Measurements from ENCODE around the gene PCDH15. TPM values are rescaled to one million over a fixed set of nuclear protein-coding genes. Genes with fewer than 3 reads are reported as not detected.

Gene PCDH15
- total RNA-seq, 2 experiments from 2014 or later: not detected

DNA sequence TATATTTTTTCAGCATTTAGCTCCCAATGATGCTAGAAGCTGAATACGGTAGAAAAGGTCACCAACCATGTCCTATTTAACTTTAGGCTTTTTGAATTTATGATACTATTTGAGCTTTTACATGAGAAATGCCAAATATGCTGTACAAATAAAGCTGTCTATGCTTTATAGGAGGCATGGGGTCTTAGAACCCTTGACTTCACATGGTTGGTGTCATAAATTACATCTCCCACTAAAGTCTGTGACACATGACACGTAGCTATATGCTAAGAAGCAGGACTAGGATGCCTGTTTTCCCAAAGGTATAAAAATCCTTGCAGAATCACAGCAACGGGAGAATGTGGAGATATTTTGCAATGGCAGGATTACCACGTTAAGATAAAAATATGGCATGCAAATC lies 960.4 kb downstream of the PCDH15 start:
- Mint-ChIP-seq H3K4me3 (no peak overlapping the region), H3K4me1 (no peaks in the 10 kb centered on the region), H3K27me3 (no peaks in the 10 kb centered on the region), H3K27ac (no peak overlapping the region), H3K36me3 (no peaks in the 10 kb centered on the region), H3K9me3 (no peaks in the 10 kb centered on the region)
- no peak for DNase-seq

- Mint-ChIP-seq H3K4me3 (no peak overlapping the region), H3K27me3 (no peaks in the 10 kb centered on the region), H3K27ac (no peak overlapping the region), H3K36me3 (no peaks in the 10 kb centered on the region), H3K9me3 (no peaks in the 10 kb centered on the region), H3K4me1 (no peaks in the 10 kb centered on the region)
- no peak for DNase-seq
These were observed 961.5 kb downstream of the PCDH15 start for GRCh38 chr10:53839440-53840039.

DNA sequence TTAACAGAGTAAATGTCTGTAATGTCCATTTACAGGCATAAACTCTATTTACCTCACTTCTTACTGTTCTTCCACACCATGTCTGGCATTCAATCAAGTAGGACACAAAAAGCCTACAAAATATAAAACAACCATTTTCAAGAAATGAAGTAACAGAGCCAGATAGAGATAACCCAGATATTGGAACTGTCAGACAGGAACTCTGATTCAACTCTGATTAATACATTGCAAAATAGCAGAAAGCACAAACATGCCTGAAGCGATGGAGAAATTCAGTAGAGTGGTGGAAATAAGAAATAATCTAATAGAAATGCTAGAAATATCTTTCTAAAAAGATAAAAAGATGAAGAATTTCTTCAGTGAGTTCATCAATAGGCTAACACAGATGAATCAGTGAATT lies 964.4 kb downstream of the PCDH15 start:
- no peaks in the 10 kb centered on the region for H3K27me3 Mint-ChIP-seq
- H3K9me3 Mint-ChIP-seq: no peaks in the 10 kb centered on the region
- H3K4me3 Mint-ChIP-seq: no peak overlapping the region

GRCh38 chr10:53833908-53834307 lies 967.1 kb downstream of the PCDH15 start:
- Mint-ChIP-seq H3K27me3 (no peaks in the 10 kb centered on the region), H3K36me3 (no peaks in the 10 kb centered on the region)

More for the DNA sequence above, 964.4 kb downstream of the PCDH15 start:
- Mint-ChIP-seq H3K27ac (no peak overlapping the region), H3K36me3 (no peaks in the 10 kb centered on the region), H3K4me1 (no peaks in the 10 kb centered on the region)
- DNase-seq: no peak

DNA sequence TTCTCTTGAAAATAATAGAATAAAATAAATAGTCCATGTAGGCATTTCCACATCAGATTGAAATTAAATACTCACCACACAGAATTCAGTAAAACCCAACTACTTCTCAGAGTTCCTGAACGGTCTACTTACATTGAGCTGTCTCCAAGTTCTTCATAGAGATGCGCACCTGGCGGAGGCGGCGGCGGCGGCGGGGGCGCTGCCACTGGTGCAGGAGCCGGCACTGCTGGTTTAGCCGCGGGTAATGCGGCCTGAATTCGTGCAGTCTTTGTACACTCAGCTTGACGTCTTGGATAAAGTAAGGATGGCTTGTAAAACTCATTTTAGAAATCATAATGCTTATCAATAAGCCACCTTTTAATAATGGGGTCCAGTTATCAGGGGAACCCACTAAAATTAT lies 973.8 kb downstream of the PCDH15 start:
- H3K4me3 Mint-ChIP-seq: no peak overlapping the region
- DNase-seq: no peak
- no peaks in the 10 kb centered on the region for H3K36me3 Mint-ChIP-seq
- no peaks in the 10 kb centered on the region for H3K9me3 Mint-ChIP-seq
- H3K27me3 Mint-ChIP-seq: no peaks in the 10 kb centered on the region
- no peak overlapping the region for H3K27ac Mint-ChIP-seq
- no peaks in the 10 kb centered on the region for H3K4me1 Mint-ChIP-seq

More at GRCh38 chr10:53833908-53834307, 967.1 kb downstream of the PCDH15 start:
- Mint-ChIP-seq H3K4me3 (no peak overlapping the region), H3K9me3 (no peaks in the 10 kb centered on the region), H3K4me1 (no peaks in the 10 kb centered on the region), H3K27ac (no peak overlapping the region)
- no peak for DNase-seq

DNA sequence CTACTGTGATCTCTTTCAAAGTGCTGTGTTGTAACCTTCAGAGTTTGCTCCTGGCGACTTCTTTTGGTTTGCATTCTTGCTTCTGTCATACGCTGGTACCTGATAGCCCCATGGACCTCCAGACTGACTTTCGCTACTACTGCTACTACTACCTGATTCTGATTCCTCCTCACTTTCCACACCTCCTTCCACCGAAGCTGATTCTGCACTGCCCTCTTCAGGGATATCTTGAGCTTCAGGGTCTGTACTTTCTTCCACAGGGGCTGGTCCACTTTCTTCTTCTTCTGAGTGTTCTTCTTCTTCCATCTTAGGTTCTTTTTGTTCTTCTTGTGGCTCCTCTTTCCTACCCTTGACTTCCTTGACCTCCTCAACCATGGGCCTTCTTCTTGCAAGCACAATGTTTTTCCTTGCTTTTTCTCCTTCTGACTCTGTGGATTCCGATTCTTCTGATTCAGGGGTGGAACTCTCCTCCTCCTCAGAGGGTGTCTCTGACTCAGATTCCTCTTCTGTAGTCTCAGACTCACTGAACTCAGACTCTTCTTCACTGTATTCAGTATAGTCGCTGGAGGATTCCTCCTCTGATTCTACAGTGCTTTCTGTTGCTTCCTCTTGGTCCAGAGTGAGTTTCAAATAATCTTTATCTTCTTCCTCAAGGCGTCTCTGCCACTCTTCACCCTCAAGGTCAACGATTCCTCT lies 992.2 kb downstream of the PCDH15 start:
- H3K4me1 Mint-ChIP-seq: no peaks in the 10 kb centered on the region
- no peaks in the 10 kb centered on the region for H3K27me3 Mint-ChIP-seq
- peaks cover 13% of the 10 kb centered on the region for H3K9me3 Mint-ChIP-seq
- H3K4me3 Mint-ChIP-seq: no peak overlapping the region
- DNase-seq: no peak
- H3K27ac Mint-ChIP-seq: no peak overlapping the region
- H3K36me3 Mint-ChIP-seq: no peaks in the 10 kb centered on the region

DNA sequence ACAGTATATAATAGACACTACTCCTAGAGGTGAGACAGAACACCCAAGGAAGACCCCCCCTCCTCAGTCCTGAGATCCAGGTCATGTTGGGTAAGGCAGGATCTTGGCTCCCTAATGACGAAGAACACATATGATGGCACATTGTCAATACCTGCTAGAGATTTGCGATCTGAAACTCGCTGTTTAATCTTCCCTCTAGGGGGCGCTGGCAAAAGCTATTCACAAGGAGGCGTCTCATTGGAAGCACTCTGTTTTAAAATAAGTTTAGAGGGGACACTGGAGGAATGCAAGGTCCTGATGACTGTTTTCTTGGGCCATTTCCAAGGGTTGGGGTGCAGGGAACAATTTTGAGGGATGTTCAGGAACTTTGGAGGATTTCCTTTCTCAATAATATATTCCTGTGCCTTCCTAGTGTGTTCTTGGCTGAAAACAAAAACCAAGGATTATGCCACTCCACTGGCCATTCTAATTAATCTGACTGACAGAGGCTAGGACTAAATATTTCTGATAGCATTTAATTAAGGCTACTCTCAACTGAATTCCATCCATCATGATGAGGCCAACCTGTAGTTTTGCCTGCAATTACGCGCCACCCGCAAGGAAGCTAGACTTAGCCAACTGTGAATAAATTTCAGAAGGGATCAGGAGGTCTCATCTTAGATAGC lies 1014.7 kb downstream of the PCDH15 start:
- DNase-seq: no peak
- peaks cover 5% of the 10 kb centered on the region for H3K9me3 Mint-ChIP-seq
- no peak overlapping the region for H3K4me3 Mint-ChIP-seq
- no peak overlapping the region for H3K27ac Mint-ChIP-seq
- H3K4me1 Mint-ChIP-seq: no peaks in the 10 kb centered on the region
- H3K36me3 Mint-ChIP-seq: no peaks in the 10 kb centered on the region
- no peaks in the 10 kb centered on the region for H3K27me3 Mint-ChIP-seq

- DNase-seq: no peak
- Mint-ChIP-seq H3K36me3 (no peaks in the 10 kb centered on the region), H3K27ac (no peak overlapping the region), H3K4me1 (no peaks in the 10 kb centered on the region), H3K4me3 (no peak overlapping the region), H3K27me3 (no peaks in the 10 kb centered on the region), H3K9me3 (peaks cover 4% of the 10 kb centered on the region)
These were observed 1029.3 kb downstream of the PCDH15 start for GRCh38 chr10:53771701-53772100.

DNA sequence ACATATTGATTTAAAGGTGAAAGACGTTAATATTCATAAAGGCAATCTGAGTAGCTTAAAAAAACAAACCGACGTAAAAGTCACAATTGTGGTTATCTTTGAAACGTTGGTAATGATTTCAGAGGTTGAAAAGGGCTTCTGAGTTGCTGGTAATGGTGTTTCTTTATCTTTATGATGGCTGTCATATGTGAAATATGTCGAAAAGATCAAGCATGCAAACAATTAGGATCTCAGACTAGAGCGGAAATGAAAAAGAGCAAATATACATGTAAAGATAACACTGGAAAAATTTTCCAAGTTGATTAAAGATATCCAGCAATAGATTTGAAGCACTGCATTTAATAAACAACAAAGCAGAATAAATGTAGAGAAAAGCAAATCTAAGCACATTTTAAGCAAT lies 1030.1 kb downstream of the PCDH15 start:
- peaks cover 4% of the 10 kb centered on the region for H3K9me3 Mint-ChIP-seq
- H3K4me1 Mint-ChIP-seq: no peaks in the 10 kb centered on the region
- H3K27me3 Mint-ChIP-seq: no peaks in the 10 kb centered on the region
- H3K4me3 Mint-ChIP-seq: no peak overlapping the region
- no peak for DNase-seq
- no peak overlapping the region for H3K27ac Mint-ChIP-seq
- H3K36me3 Mint-ChIP-seq: no peaks in the 10 kb centered on the region

DNA sequence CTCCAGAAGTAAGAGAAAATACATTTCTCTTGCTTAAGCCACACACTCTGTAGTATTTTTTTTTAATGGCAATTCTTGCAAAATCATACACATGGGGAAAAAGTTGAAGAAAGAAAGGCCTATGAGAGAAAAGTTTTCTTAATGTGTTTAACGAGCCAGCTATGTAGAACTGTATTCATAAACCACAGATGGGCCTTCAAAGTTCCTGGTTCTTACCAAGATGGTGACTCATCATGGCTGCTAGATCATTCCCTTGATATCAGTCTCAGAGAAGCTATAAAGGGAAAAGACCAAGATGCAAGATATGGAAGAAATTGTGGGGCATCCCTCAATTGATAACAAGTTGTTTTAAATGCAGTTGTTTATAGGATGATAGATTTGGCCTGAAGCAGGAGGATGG lies 1035.7 kb downstream of the PCDH15 start:
- no peak for DNase-seq
- Mint-ChIP-seq H3K9me3 (peaks cover 2% of the 10 kb centered on the region), H3K27ac (no peak overlapping the region), H3K27me3 (no peaks in the 10 kb centered on the region), H3K4me1 (no peaks in the 10 kb centered on the region), H3K36me3 (no peaks in the 10 kb centered on the region), H3K4me3 (no peak overlapping the region)

- no peak for DNase-seq
- Mint-ChIP-seq H3K4me3 (no peak overlapping the region), H3K4me1 (no peaks in the 10 kb centered on the region), H3K27me3 (no peaks in the 10 kb centered on the region), H3K9me3 (peaks cover 7% of the 10 kb centered on the region), H3K36me3 (no peaks in the 10 kb centered on the region), H3K27ac (no peak overlapping the region)
These were observed 1046.3 kb downstream of the PCDH15 start for GRCh38 chr10:53754596-53755250.
